H9 (cell line): ENCODE results near the gene CWC22. TPM values are rescaled to one million over a fixed set of nuclear protein-coding genes. Genes with fewer than 3 reads are reported as not detected.

Experiments used
- DNase-seq: peaks from one replicate; pipeline ENCODE4 v3.0.0-alpha.2; 2017
- H2AFZ ChIP-seq: one replicate; pipeline ENCODE4 v1.6.1; 2013; ENCODE audit warnings: mild to moderate bottlenecking, low read length, control low read depth, moderate library complexity
- H2AK5ac ChIP-seq: 2 replicates; pipeline ENCODE4 v1.6.1; 2013; ENCODE audit warnings: low read length, control low read depth, mixed read lengths; ENCODE audit not compliant: insufficient read length
- H2BK120ac ChIP-seq: one replicate; pipeline ENCODE4 v1.6.1; 2013; ENCODE audit warnings: low read depth, mild to moderate bottlenecking, low read length, control low read depth, inconsistent platforms; ENCODE audit not compliant: poor library complexity, severe bottlenecking
- H2BK12ac ChIP-seq: 2 replicates; pipeline ENCODE4 v1.6.1; 2013; ENCODE audit warnings: low read length, control low read depth, mixed read lengths, low read depth; ENCODE audit not compliant: insufficient read length
- H2BK15ac ChIP-seq: 2 replicates; pipeline ENCODE4 v1.6.1; 2013; ENCODE audit warnings: low read depth, low read length, control low read depth
- H2BK20ac ChIP-seq: one replicate; pipeline ENCODE4 v1.6.1; 2013; ENCODE audit warnings: low read depth, mild to moderate bottlenecking, low read length, control low read depth, inconsistent platforms; ENCODE audit not compliant: poor library complexity, severe bottlenecking
- H2BK5ac ChIP-seq: 2 replicates; pipeline ENCODE4 v1.6.1; 2013; ENCODE audit warnings: low read length, control low read depth, mixed read lengths; ENCODE audit not compliant: insufficient read length
- H3K14ac ChIP-seq: 2 replicates; pipeline ENCODE4 v1.6.1; 2013; ENCODE audit warnings: low read length, control low read depth; ENCODE audit not compliant: insufficient read depth
- H3K18ac ChIP-seq: 2 replicates; pipeline ENCODE4 v1.6.1; 2013; ENCODE audit warnings: low read depth, mild to moderate bottlenecking, mixed read lengths, low read length, control low read depth; ENCODE audit not compliant: insufficient read length
- H3K23ac ChIP-seq: 2 replicates; pipeline ENCODE4 v1.6.1; 2013; ENCODE audit warnings: low read length, control low read depth, mixed read lengths, low read depth; ENCODE audit not compliant: insufficient read length
- H3K23me2 ChIP-seq: 2 replicates; pipeline ENCODE4 v1.6.1; 2013; ENCODE audit warnings: low read depth, mild to moderate bottlenecking, mixed read lengths, low read length, control low read depth; ENCODE audit not compliant: insufficient read length, poor library complexity, severe bottlenecking
- H3K27ac ChIP-seq: 2 replicates; pipeline ENCODE4 v1.5.1; 2013; ENCODE audit warnings: low read length, control low read depth, mixed read lengths, low read depth; ENCODE audit not compliant: insufficient read length
- H3K27me3 ChIP-seq: 2 replicates; pipeline ENCODE4 v1.6.1; 2013; ENCODE audit warnings: low read length, control low read depth, inconsistent platforms; ENCODE audit not compliant: insufficient read depth
- H3K4ac ChIP-seq: 2 replicates; pipeline ENCODE4 v1.6.1; 2013; ENCODE audit warnings: low read depth, mild to moderate bottlenecking, control low read depth, inconsistent platforms, low read length, moderate library complexity
- H3K4me1 ChIP-seq: 2 replicates; pipeline ENCODE4 v1.6.1; 2013; ENCODE audit warnings: low read length, control low read depth, inconsistent platforms; ENCODE audit not compliant: insufficient read depth
- H3K4me2 ChIP-seq: 2 replicates; pipeline ENCODE4 v1.6.1; 2013; ENCODE audit warnings: low read length, control low read depth, mixed read lengths; ENCODE audit not compliant: insufficient read length, insufficient read depth
- H3K56ac ChIP-seq: 2 replicates; pipeline ENCODE4 v1.6.1; 2013; ENCODE audit warnings: low read depth, mild to moderate bottlenecking, mixed read lengths, low read length, control low read depth; ENCODE audit not compliant: insufficient read length
- H3K79me1 ChIP-seq: 2 replicates; pipeline ENCODE4 v1.6.1; 2013; ENCODE audit warnings: low read depth, mild to moderate bottlenecking, moderate library complexity, low read length, control low read depth, inconsistent platforms; ENCODE audit not compliant: insufficient read depth, poor library complexity, severe bottlenecking
- H3K79me2 ChIP-seq: 2 replicates; pipeline ENCODE4 v1.6.1; 2013; ENCODE audit warnings: low read length, control low read depth, inconsistent platforms; ENCODE audit not compliant: insufficient read depth
- H3K9ac ChIP-seq: 2 replicates; pipeline ENCODE4 v1.6.1; 2013; ENCODE audit warnings: low read length, control low read depth, mixed read lengths; ENCODE audit not compliant: insufficient read length; ENCODE audit errors: extremely low read depth
- H3K9me3 ChIP-seq: one replicate; pipeline ENCODE4 v1.6.1; 2013; ENCODE audit warnings: low read depth, low read length, inconsistent platforms; ENCODE audit not compliant: control insufficient read depth
- H3T11ph ChIP-seq: one replicate; pipeline ENCODE4 v1.6.1; 2013; ENCODE audit warnings: mild to moderate bottlenecking, low read length, control low read depth, inconsistent platforms
- H4K20me1 ChIP-seq: one replicate; pipeline ENCODE4 v1.6.1; 2013; ENCODE audit not compliant: control insufficient read depth, insufficient read length, insufficient read depth
- H4K5ac ChIP-seq: 2 replicates; pipeline ENCODE4 v1.6.1; 2013; ENCODE audit warnings: low read depth, mild to moderate bottlenecking, mixed read lengths, low read length, control low read depth; ENCODE audit not compliant: insufficient read length
- H4K8ac ChIP-seq: replicated peaks from 2 replicates; pipeline ENCODE4 v1.6.1; 2013; ENCODE audit warnings: low read length, control low read depth, mixed read lengths, low read depth; ENCODE audit not compliant: insufficient read length
- H4K91ac ChIP-seq: 2 replicates; pipeline ENCODE4 v1.6.1; 2013; ENCODE audit warnings: low read depth, mild to moderate bottlenecking, moderate library complexity, mixed read lengths, low read length, control low read depth; ENCODE audit not compliant: insufficient read length
- H3K27ac Mint-ChIP-seq, 3 experiments: 2 replicates in 2 of 3; 3 replicates in 1 of 3; pipeline ENCODE4 v1.8.0; 2020 to 2021; ENCODE audit warnings: mixed read lengths in 3 of 3, mild to moderate bottlenecking in 1 of 3, moderate library complexity in 1 of 3
- H3K27me3 Mint-ChIP-seq: 2 replicates; pipeline ENCODE4 v1.8.0; 2021; ENCODE audit warnings: low read depth, mild to moderate bottlenecking, moderate library complexity, mixed read lengths
- H3K36me3 Mint-ChIP-seq, 3 experiments: 2 replicates in 2 of 3; 3 replicates in 1 of 3; pipeline ENCODE4 v1.8.0; 2020 to 2021; ENCODE audit warnings: low read depth in 3 of 3, mixed read lengths in 3 of 3; ENCODE audit not compliant: insufficient read depth in 1 of 3
- H3K4me1 Mint-ChIP-seq, 2 experiments: 2 replicates each; pipeline ENCODE4 v1.8.0; 2020; ENCODE audit warnings: mixed read lengths in 2 of 2
- H3K4me3 Mint-ChIP-seq, 2 experiments: 2 replicates in 1 of 2; 3 replicates in 1 of 2; pipeline ENCODE4 v1.8.0; 2020 to 2021; ENCODE audit warnings: mild to moderate bottlenecking in 2 of 2, mixed read lengths in 2 of 2, moderate library complexity in 1 of 2
- H3K9me3 Mint-ChIP-seq, 2 experiments: 2 replicates in 1 of 2; 3 replicates in 1 of 2; pipeline ENCODE4 v1.8.0; 2020; ENCODE audit warnings: mild to moderate bottlenecking in 2 of 2, mixed read lengths in 2 of 2, moderate library complexity in 1 of 2
- WGBS: extraction: QIAGEN DNeasy Blood & Tissue Kit; methylation state at CpG from one replicate; pipeline ENCODE4 v1.1.7; 2013; ENCODE audit warnings: missing lambda C conversion rate, low lambda C conversion rate, mixed read lengths; ENCODE audit not compliant: insufficient read length; ENCODE audit errors: extremely low coverage; 5-methylcytosine and 5-hydroxymethylcytosine counted together
- total RNA-seq: library from RNA; stranded (reverse); gene quantifications from 2 replicates; pipeline ENCODE4 v1.2.1, GENCODE V29; 2021
- TF ChIP-seq, protein P1 (sequence below): fragments of 200-600 bp; sonication (generic); conservative IDR thresholded peaks from 3 replicates; pipeline ENCODE4 v1.8.0; 2021; ENCODE audit warnings: antibody characterized with exemption, mild to moderate bottlenecking

CWC22 gene
- total RNA-seq, 1 experiment from 2014 or later = 43.4 TPM

DNA sequence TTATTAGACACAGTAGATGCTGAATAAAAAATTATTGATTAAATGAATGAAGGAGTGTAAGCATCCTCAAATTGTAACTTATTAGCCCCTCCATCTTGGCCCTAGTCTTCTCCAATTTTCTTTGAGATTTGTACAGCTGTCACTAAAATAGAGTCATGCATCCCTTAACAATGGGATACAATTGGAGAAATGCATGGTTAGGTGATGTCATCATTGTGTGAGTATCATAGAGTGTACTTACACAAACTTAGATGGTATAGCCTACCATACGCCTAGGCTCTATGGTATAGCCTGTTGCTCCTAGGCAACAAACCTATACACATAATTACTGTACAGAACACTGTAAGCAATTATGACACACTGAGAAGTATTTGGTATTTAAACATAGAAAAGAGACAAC lies 107.4 kb downstream of the CWC22 start:
- Histone ChIP-seq H3K14ac (no peak overlapping the region), H2AFZ (no peak overlapping the region), H4K8ac (no peak overlapping the region), H3K4me1 (no peaks in the 10 kb centered on the region), H3K9me3 (no peaks in the 10 kb centered on the region), H3K23ac (no peak overlapping the region), H3K27me3 (no peaks in the 10 kb centered on the region), H3K79me1 (no peaks in the 10 kb centered on the region), H4K91ac (no peak overlapping the region), H3K23me2 (no peaks in the 10 kb centered on the region), H3T11ph (no peak overlapping the region), H3K9ac (no peak overlapping the region), H2BK120ac (no peak overlapping the region), H3K18ac (no peak overlapping the region), H2BK20ac (no peak overlapping the region), H3K4ac (no peak overlapping the region), H2BK5ac (no peak overlapping the region), H3K27ac (no peak overlapping the region), H2AK5ac (no peak overlapping the region), H3K4me2 (no peak overlapping the region), H3K56ac (no peak overlapping the region), H3K79me2 (no peaks in the 10 kb centered on the region), H2BK12ac (no peak overlapping the region), H4K20me1 (no peaks in the 10 kb centered on the region), H4K5ac (no peak overlapping the region), H2BK15ac (no peak overlapping the region)
- TF ChIP-seq, protein P1, sequence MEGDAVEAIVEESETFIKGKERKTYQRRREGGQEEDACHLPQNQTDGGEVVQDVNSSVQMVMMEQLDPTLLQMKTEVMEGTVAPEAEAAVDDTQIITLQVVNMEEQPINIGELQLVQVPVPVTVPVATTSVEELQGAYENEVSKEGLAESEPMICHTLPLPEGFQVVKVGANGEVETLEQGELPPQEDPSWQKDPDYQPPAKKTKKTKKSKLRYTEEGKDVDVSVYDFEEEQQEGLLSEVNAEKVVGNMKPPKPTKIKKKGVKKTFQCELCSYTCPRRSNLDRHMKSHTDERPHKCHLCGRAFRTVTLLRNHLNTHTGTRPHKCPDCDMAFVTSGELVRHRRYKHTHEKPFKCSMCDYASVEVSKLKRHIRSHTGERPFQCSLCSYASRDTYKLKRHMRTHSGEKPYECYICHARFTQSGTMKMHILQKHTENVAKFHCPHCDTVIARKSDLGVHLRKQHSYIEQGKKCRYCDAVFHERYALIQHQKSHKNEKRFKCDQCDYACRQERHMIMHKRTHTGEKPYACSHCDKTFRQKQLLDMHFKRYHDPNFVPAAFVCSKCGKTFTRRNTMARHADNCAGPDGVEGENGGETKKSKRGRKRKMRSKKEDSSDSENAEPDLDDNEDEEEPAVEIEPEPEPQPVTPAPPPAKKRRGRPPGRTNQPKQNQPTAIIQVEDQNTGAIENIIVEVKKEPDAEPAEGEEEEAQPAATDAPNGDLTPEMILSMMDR = no peak
- Mint-ChIP-seq H3K4me3 (no peak overlapping the region), H3K9me3 (peaks cover 9 to 13% of the 10 kb centered on the region in 2 experiments; a peak in 3 of 5 replicates), H3K36me3 (peaks cover 3 to 17% (median 4%) of the 10 kb centered on the region in 3 experiments; a peak in 4 of 7 replicates), H3K27me3 (no peaks in the 10 kb centered on the region; the same call in 1 of the 2 replicates), H3K27ac (no peak overlapping the region), H3K4me1 (peaks cover 4% of the 10 kb centered on the region in 2 experiments; a peak in 1 of 4 replicates)
- no peak for DNase-seq
- no CpG with 5 or more reads among the region's 1 CpG for WGBS
